Measurements from ENCODE around the gene STH.

The STH gene

DNA sequence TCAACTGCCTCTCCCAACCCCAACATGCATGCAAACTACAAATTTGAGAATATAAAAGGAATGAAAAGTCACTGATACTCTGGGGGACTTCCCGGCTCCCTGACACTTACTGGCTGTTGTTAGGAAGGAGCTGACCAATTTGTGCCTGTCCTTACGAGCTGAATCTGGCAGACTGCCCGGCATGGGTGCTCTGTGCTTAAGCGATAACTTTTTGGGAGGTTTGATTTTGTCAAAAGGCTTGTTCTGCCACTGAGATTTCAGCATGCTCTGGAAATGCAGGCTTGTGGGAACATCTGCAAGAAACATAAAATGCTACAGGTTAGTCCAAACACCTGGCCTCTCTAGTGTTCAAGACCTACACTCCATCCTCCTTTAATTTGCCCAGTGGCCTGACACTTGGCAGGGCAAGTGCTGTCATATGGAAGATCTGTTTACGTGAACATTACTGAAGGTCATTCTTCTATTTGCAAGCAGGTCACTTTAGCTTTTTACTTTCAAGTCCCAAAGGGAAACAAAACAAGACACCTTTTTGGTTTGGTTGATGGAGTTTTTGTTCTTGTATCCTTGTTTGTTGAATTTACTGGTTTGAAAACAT, 40.6 kb downstream of the STH start:
- no peak for TF ChIP-seq EZH2phosphoT487 (conservative IDR thresholded peaks at IDR 0.05; ENCODE audit: low read length)
- TF ChIP-seq, protein P1, sequence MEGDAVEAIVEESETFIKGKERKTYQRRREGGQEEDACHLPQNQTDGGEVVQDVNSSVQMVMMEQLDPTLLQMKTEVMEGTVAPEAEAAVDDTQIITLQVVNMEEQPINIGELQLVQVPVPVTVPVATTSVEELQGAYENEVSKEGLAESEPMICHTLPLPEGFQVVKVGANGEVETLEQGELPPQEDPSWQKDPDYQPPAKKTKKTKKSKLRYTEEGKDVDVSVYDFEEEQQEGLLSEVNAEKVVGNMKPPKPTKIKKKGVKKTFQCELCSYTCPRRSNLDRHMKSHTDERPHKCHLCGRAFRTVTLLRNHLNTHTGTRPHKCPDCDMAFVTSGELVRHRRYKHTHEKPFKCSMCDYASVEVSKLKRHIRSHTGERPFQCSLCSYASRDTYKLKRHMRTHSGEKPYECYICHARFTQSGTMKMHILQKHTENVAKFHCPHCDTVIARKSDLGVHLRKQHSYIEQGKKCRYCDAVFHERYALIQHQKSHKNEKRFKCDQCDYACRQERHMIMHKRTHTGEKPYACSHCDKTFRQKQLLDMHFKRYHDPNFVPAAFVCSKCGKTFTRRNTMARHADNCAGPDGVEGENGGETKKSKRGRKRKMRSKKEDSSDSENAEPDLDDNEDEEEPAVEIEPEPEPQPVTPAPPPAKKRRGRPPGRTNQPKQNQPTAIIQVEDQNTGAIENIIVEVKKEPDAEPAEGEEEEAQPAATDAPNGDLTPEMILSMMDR (IDR thresholded peaks at IDR 0.05; ENCODE audit: insufficient read depth, low read length, poor library complexity, severe bottlenecking): no peak
- H3K79me2 ChIP-seq (ENCODE audit: insufficient read depth, low read length): no peaks in the 10 kb centered on the region
- H3K9ac ChIP-seq (ENCODE audit: low read length): no peak overlapping the region
- H3K9me3 ChIP-seq (ENCODE audit: insufficient read depth, low read length): no peaks in the 10 kb centered on the region
- no peaks in the 10 kb centered on the region for H3K27me3 ChIP-seq (ENCODE audit: low read length)
- H3K36me3 ChIP-seq (ENCODE audit: low read length): peaks cover 37% of the 10 kb centered on the region; the same call in 1 of the 2 replicates
- peaks cover 2% of the 10 kb centered on the region; the same call in 1 of the 2 replicates for H3F3A ChIP-seq (ENCODE audit: insufficient read depth)
- H3K9me2 ChIP-seq (replicated peaks; ENCODE audit: insufficient read depth, low read length): no peaks in the 10 kb centered on the region
- no peak overlapping the region for H2AFZ ChIP-seq (ENCODE audit: low read depth, low read length, severe bottlenecking)
- H4K20me1 ChIP-seq (ENCODE audit: low read depth, low read length): no peaks in the 10 kb centered on the region
- no peak overlapping the region for H3K4me2 ChIP-seq (ENCODE audit: low read depth, low read length, poor library complexity, severe bottlenecking)
- no peak overlapping the region for H3K4me3 ChIP-seq (ENCODE audit: insufficient read depth, low read length, poor library complexity, severe bottlenecking)
- H3K27ac ChIP-seq (ENCODE audit: low read depth, low read length): no peak overlapping the region

DNA sequence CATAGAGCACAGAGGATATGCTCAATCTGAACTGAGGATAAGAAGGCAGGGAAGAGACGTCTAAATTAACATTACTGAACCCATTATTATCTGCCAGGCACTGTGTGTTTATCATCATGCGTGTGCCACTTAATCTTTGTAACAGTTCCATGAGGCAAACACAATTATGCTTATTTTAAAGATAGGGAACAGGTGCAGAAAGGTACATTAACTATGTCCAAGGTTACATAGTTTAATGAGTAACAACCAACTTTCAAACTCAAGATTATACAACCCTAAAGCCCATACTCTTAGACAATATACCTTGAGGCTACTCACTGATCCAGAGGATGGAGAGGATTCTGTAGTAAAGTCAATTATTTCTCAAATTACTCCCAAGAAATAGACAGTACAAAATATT, 43.2 kb downstream of the STH start:
- TF ChIP-seq EZH2phosphoT487 (conservative IDR thresholded peaks at IDR 0.05; ENCODE audit: low read length): no peak
- TF ChIP-seq, protein P1 (IDR thresholded peaks at IDR 0.05; ENCODE audit: insufficient read depth, low read length, poor library complexity, severe bottlenecking): no peak
- no peak overlapping the region for H3K9ac ChIP-seq (ENCODE audit: low read length)
- H3K27ac ChIP-seq (ENCODE audit: low read depth, low read length): no peak overlapping the region
- H3F3A ChIP-seq (ENCODE audit: insufficient read depth): peaks cover 3% of the 10 kb centered on the region; the same call in 1 of the 2 replicates
- peaks cover 34% of the 10 kb centered on the region; the same call in 1 of the 2 replicates for H3K36me3 ChIP-seq (ENCODE audit: low read length)
- no peaks in the 10 kb centered on the region for H3K9me3 ChIP-seq (ENCODE audit: insufficient read depth, low read length)
- H3K79me2 ChIP-seq (ENCODE audit: insufficient read depth, low read length): no peaks in the 10 kb centered on the region
- H4K20me1 ChIP-seq (ENCODE audit: low read depth, low read length): no peaks in the 10 kb centered on the region
- H3K4me2 ChIP-seq (ENCODE audit: low read depth, low read length, poor library complexity, severe bottlenecking): no peak overlapping the region
- H3K4me3 ChIP-seq (ENCODE audit: insufficient read depth, low read length, poor library complexity, severe bottlenecking): no peak overlapping the region
- no peak overlapping the region for H2AFZ ChIP-seq (ENCODE audit: low read depth, low read length, severe bottlenecking)
- no peaks in the 10 kb centered on the region for H3K27me3 ChIP-seq (ENCODE audit: low read length)
- no peaks in the 10 kb centered on the region for H3K9me2 ChIP-seq (replicated peaks; ENCODE audit: insufficient read depth, low read length)

DNA sequence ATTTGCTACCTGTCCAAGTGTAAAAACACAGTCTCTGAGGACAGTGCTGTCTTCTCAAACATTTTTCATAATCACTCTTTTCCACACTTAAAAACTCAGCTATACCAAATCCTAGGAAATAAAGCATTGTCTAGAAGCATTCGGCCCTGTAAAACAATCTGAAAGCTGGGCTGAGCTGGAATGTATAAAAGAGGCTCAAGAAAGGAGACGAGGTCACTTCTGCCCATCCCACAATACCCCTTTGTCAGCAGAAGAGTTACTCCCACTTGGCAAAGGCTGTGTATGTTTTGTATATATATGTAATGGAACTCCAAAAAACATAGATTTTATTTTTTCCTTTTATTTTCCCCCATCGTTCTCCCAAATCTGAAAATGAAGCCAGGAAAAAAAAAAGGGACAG, 43.9 kb downstream of the STH start:
- no peak overlapping the region for H3K9ac ChIP-seq (ENCODE audit: low read length)
- no peak overlapping the region for H2AFZ ChIP-seq (ENCODE audit: low read depth, low read length, severe bottlenecking)
- no peaks in the 10 kb centered on the region for H3K27me3 ChIP-seq (ENCODE audit: low read length)
- H3K36me3 ChIP-seq (ENCODE audit: low read length): peaks cover 33% of the 10 kb centered on the region; the same call in 1 of the 2 replicates
- H3K79me2 ChIP-seq (ENCODE audit: insufficient read depth, low read length): no peaks in the 10 kb centered on the region
- no peaks in the 10 kb centered on the region for H3K9me3 ChIP-seq (ENCODE audit: insufficient read depth, low read length)
- no peak overlapping the region for H3K27ac ChIP-seq (ENCODE audit: low read depth, low read length)
- no peaks in the 10 kb centered on the region for H4K20me1 ChIP-seq (ENCODE audit: low read depth, low read length)
- peaks cover 3% of the 10 kb centered on the region; the same call in 1 of the 2 replicates for H3F3A ChIP-seq (ENCODE audit: insufficient read depth)
- H3K9me2 ChIP-seq (replicated peaks; ENCODE audit: insufficient read depth, low read length): no peaks in the 10 kb centered on the region
- no peak overlapping the region for H3K4me2 ChIP-seq (ENCODE audit: low read depth, low read length, poor library complexity, severe bottlenecking)
- TF ChIP-seq, protein P1 (IDR thresholded peaks at IDR 0.05; ENCODE audit: insufficient read depth, low read length, poor library complexity, severe bottlenecking): no peak
- no peak for TF ChIP-seq EZH2phosphoT487 (conservative IDR thresholded peaks at IDR 0.05; ENCODE audit: low read length)
- no peak overlapping the region for H3K4me3 ChIP-seq (ENCODE audit: insufficient read depth, low read length, poor library complexity, severe bottlenecking)

Measured in SU-DHL-6 (cell line).